Activated CD8-positive, alpha-beta memory T cell treated with anti-CD3 and anti-CD28 coated beads, Interleukin-2, amount 50 U/mL, for 48 hours (primary cell): ENCODE data around the gene QRICH1.

Experiments
- DNase-seq: peaks from one replicate; pipeline ENCODE4 v3.0.0-alpha.2; 2020

QRICH1 gene

GRCh38 chr3:49029563-49029884 lies 64.3 kb downstream of the QRICH1 start:
- no peak for DNase-seq

GRCh38 chr3:49028673-49029562 lies 65.0 kb downstream of the QRICH1 start, which contains the start of gene IMPDH2:
IMPDH2 (minus strand) TSS chr3:49029398; CDS start chr3:49029350, 48 bp downstream.
- peak; percentile 99 for DNase-seq

GRCh38 chr3:49028298-49028672 lies 65.6 kb downstream of the QRICH1 start:
- peak; percentile 63 for DNase-seq

- DNase-seq = no peak
Measured at GRCh38 chr3:49027634-49028033, 66.2 kb downstream of the QRICH1 start.

GRCh38 chr3:49026536-49026935 lies 67.3 kb downstream of the QRICH1 start:
- peak; percentile 58 for DNase-seq

- DNase-seq = peak; percentile 56
Measured at GRCh38 chr3:49025793-49026520, 67.9 kb downstream of the QRICH1 start.

GRCh38 chr3:49025005-49025792 lies 68.7 kb downstream of the QRICH1 start:
- DNase-seq = peak; percentile 57

- peak; percentile 53 for DNase-seq
Measured at GRCh38 chr3:49024449-49024848, 69.4 kb downstream of the QRICH1 start.

- DNase-seq = peak; percentile 54
Measured at GRCh38 chr3:49023775-49024174, 70.1 kb downstream of the QRICH1 start.

GRCh38 chr3:49022688-49023171 lies 71.1 kb downstream of the QRICH1 start:
- no peak for DNase-seq

- peak; percentile 97 for DNase-seq
Measured at GRCh38 chr3:49021813-49022687, 71.8 kb downstream of the QRICH1 start, which contains the start of gene NDUFAF3. NDUFAF3 (plus strand) TSS chr3:49022121; CDS start chr3:49022145, 24 bp downstream.

- peak; percentile 99 for DNase-seq
Measured at GRCh38 chr3:49021213-49021812, 72.6 kb downstream of the QRICH1 start.

- no peak for DNase-seq
Measured at GRCh38 chr3:49020330-49021212, 73.3 kb downstream of the QRICH1 start.

GRCh38 chr3:49019941-49020329 lies 73.9 kb downstream of the QRICH1 start:
- DNase-seq = no peak

GRCh38 chr3:49018707-49019006 lies 75.2 kb downstream of the QRICH1 start:
- DNase-seq = no peak

GRCh38 chr3:49017971-49018706 lies 75.7 kb downstream of the QRICH1 start, which contains the start of gene DALRD3:
DALRD3 (minus strand) TSS chr3:49018580; CDS start chr3:49018564, 16 bp downstream.
- DNase-seq = peak; percentile 85

- DNase-seq = no peak
Measured at GRCh38 chr3:49017229-49017970, 76.5 kb downstream of the QRICH1 start.

GRCh38 chr3:49016414-49017228 lies 77.2 kb downstream of the QRICH1 start:
- no peak for DNase-seq
